GM18499 (cell line): ENCODE measurements around the gene TTC27.
"Not testable (repeated sequence)": the region's sequence is repeated elsewhere in the genome, so short reads cannot be mapped to it uniquely, and the experiment has no call there.

Experiments used
- ATAC-seq: cut with Tn5 transposase; IDR thresholded peaks from one replicate; pipeline ENCODE4 v1.9.1; 2021; ENCODE audit warnings: moderate number of reproducible peaks; ENCODE audit not compliant: insufficient read depth, unreplicated experiment

The TTC27 gene

GRCh38 chr2:32841931-32842898 lies 214.4 kb downstream of the TTC27 start:
- ATAC-seq: no peak

- ATAC-seq: no peak
These were observed 215.8 kb downstream of the TTC27 start for GRCh38 chr2:32843699-32844098.

- no peak for ATAC-seq
These were observed 216.4 kb downstream of the TTC27 start for GRCh38 chr2:32844253-32844652.

- ATAC-seq: not testable (repeated sequence)
These were observed 218.4 kb downstream of the TTC27 start for GRCh38 chr2:32846274-32846673.

- no peak for ATAC-seq
These were observed 219.9 kb downstream of the TTC27 start for GRCh38 chr2:32847734-32848133.

GRCh38 chr2:32849456-32850194 lies 221.8 kb downstream of the TTC27 start:
- ATAC-seq: no peak

GRCh38 chr2:32851777-32852439 lies 224.1 kb downstream of the TTC27 start:
- no peak for ATAC-seq

- no peak for ATAC-seq
These were observed 225.0 kb downstream of the TTC27 start for GRCh38 chr2:32852856-32853255.

- ATAC-seq: no peak
These were observed 229.0 kb downstream of the TTC27 start for GRCh38 chr2:32856891-32857290.

- ATAC-seq: no peak
These were observed 230.9 kb downstream of the TTC27 start for GRCh38 chr2:32858713-32859112.

- ATAC-seq: no peak
These were observed 232.5 kb downstream of the TTC27 start for GRCh38 chr2:32860385-32860784.

- no peak for ATAC-seq
These were observed 234.6 kb downstream of the TTC27 start for GRCh38 chr2:32862269-32863055.

- ATAC-seq: no peak
These were observed 235.5 kb downstream of the TTC27 start for GRCh38 chr2:32863326-32863725.

- ATAC-seq: no peak
These were observed 236.0 kb downstream of the TTC27 start for GRCh38 chr2:32863803-32864202.

GRCh38 chr2:32864334-32865111 lies 236.7 kb downstream of the TTC27 start:
- no peak for ATAC-seq

GRCh38 chr2:32865399-32866068 lies 237.7 kb downstream of the TTC27 start:
- ATAC-seq: no peak

- ATAC-seq: not testable (repeated sequence)
These were observed 238.6 kb downstream of the TTC27 start for GRCh38 chr2:32866462-32866861.
